ENCODE results near the gene APOBEC3C. TPM values are rescaled to one million over a fixed set of nuclear protein-coding genes. Genes with fewer than 3 reads are reported as not detected.
"Not testable (repeated sequence)": the region's sequence is repeated elsewhere in the genome, so short reads cannot be mapped to it uniquely, and the experiment has no call there.

Gene APOBEC3C
- total RNA-seq, 2 experiments from 2014 or later, result 13.9 to 14.8 TPM

- Mint-ChIP-seq H3K36me3 (ENCODE audit: low read depth) (peaks cover 18% of the 10 kb centered on the region), H3K4me3 (peak overlapping the region; percentile 20), H3K27me3 (no peaks in the 10 kb centered on the region), H3K9me3 (no peaks in the 10 kb centered on the region), H3K27ac (no peak overlapping the region), H3K4me1 (ENCODE audit: low read depth) (peaks cover 59% of the 10 kb centered on the region)
- ChIA-PET CTCF (no interaction called here), POLR2A (no interaction called here)
- Histone ChIP-seq H3K27ac (ENCODE audit: low read depth in 1 of 2, low read length in 2 of 2) (no peak overlapping the region), H3K27me3 (ENCODE audit: control insufficient read depth in 1 of 2, insufficient read depth in 2 of 2, low read length in 2 of 2) (no peaks in the 10 kb centered on the region), H3K9me3 (ENCODE audit: control insufficient read depth in 1 of 2, insufficient read depth in 1 of 2, low read length in 2 of 2) (no peaks in the 10 kb centered on the region), H3K36me3 (ENCODE audit: insufficient read depth, low read length) (peaks cover 10% of the 10 kb centered on the region), H3K4me3 (ENCODE audit: low read length) (no peak overlapping the region), H3K4me1 (ENCODE audit: insufficient read depth, low read length) (peaks cover 58% of the 10 kb centered on the region)
- intact Hi-C loops (cut with DNase I, micrococcal nuclease), result loop anchor here in 1 of 2 experiments (5.0 kb wide), 1 partner anchor 61 kb away; the partner anchor contains the start of gene APOBEC3G
- TF ChIP-seq CTCF (IDR thresholded peaks at IDR 0.05), result no peak
- DNase-seq (no peak), ATAC-seq (ENCODE audit: poor library complexity) (no peak)
Observed at GRCh38 chr22:39016592-39016991, 2.5 kb downstream of the APOBEC3C start.

GRCh38 chr22:39017596-39018365 is 3.7 kb downstream of the APOBEC3C start:
- Histone ChIP-seq H3K4me3 (ENCODE audit: low read length) (no peak overlapping the region), H3K36me3 (ENCODE audit: insufficient read depth, low read length) (peaks cover 10% of the 10 kb centered on the region), H3K27ac (ENCODE audit: low read depth in 1 of 2, low read length in 2 of 2) (no peak overlapping the region), H3K9me3 (ENCODE audit: control insufficient read depth in 1 of 2, insufficient read depth in 1 of 2, low read length in 2 of 2) (no peaks in the 10 kb centered on the region), H3K27me3 (ENCODE audit: control insufficient read depth in 1 of 2, insufficient read depth in 2 of 2, low read length in 2 of 2) (no peaks in the 10 kb centered on the region), H3K4me1 (ENCODE audit: insufficient read depth, low read length) (peaks cover 65% of the 10 kb centered on the region)
- Mint-ChIP-seq H3K27ac (peak overlapping the region; percentile 67), H3K36me3 (ENCODE audit: low read depth) (peaks cover 27% of the 10 kb centered on the region), H3K27me3 (no peaks in the 10 kb centered on the region), H3K9me3 (no peaks in the 10 kb centered on the region), H3K4me3 (peak overlapping the region; percentile 45), H3K4me1 (ENCODE audit: low read depth) (peaks cover 60% of the 10 kb centered on the region)
- TF ChIP-seq CTCF (IDR thresholded peaks at IDR 0.05), result no peak
- ATAC-seq (ENCODE audit: poor library complexity) (no peak), DNase-seq (no peak)
- ChIA-PET CTCF (no interaction called here), POLR2A (no interaction called here)
- intact Hi-C loops (cut with DNase I, micrococcal nuclease), result loop anchor here in 1 of 2 experiments (5.0 kb wide), 1 partner anchor 60 kb away; the partner anchor contains the start of gene APOBEC3G

GRCh38 chr22:39020021-39020651 is 6.1 kb downstream of the APOBEC3C start:
- H3K27me3 Mint-ChIP-seq; H3K9me3 ChIP-seq (ENCODE audit: control insufficient read depth in 1 of 2, insufficient read depth in 1 of 2, low read length in 2 of 2); ATAC-seq (ENCODE audit: poor library complexity); H3K9me3 Mint-ChIP-seq; CTCF ChIA-PET; DNase-seq; intact Hi-C loops (cut with DNase I, micrococcal nuclease); H3K27me3 ChIP-seq (ENCODE audit: control insufficient read depth in 1 of 2, insufficient read depth in 2 of 2, low read length in 2 of 2): not testable (repeated sequence)
- H3K27ac ChIP-seq (ENCODE audit: low read depth in 1 of 2, low read length in 2 of 2), result peak overlapping the region; percentile 13 to 48
- Mint-ChIP-seq H3K4me3 (peak overlapping the region; percentile 92), H3K4me1 (ENCODE audit: low read depth) (peaks cover 54% of the 10 kb centered on the region), H3K36me3 (ENCODE audit: low read depth) (peaks cover 45% of the 10 kb centered on the region), H3K27ac (peak overlapping the region; percentile 93)
- peaks cover 26% of the 10 kb centered on the region for H3K36me3 ChIP-seq (ENCODE audit: insufficient read depth, low read length)
- peaks cover 67% of the 10 kb centered on the region for H3K4me1 ChIP-seq (ENCODE audit: insufficient read depth, low read length)
- POLR2A ChIA-PET, result interaction anchor here (0.6 kb wide), 1 partner anchor 105 kb away, joined by 3 read pairs; no protein-coding TSS in a partner anchor
- H3K4me3 ChIP-seq (ENCODE audit: low read length), result peak overlapping the region; percentile 79
